Measurements from ENCODE around the gene ERLIN1. TPM values are rescaled to one million over a fixed set of nuclear protein-coding genes. Genes with fewer than 3 reads are reported as not detected.

Gene ERLIN1
- total and polyA plus RNA-seq, 10 of the 15 experiments (the other 5 are each of a cell fraction or from before 2014, with no cell fraction given) = 4.9 to 21.7 (median 13.0) TPM

GRCh38 chr10:100114460-100114859 lies 71.4 kb downstream of the ERLIN1 start:
- DNase-seq (ENCODE audit: low read depth, low spot score) = no peak
- no peak overlapping the region for H3K4me3 ChIP-seq
- in situ Hi-C loops (cut with MboI) = no loop called here
- no peaks in the 10 kb centered on the region for H3K79me2 ChIP-seq (ENCODE audit: control insufficient read depth, insufficient read depth, low read length)
- POLR2A ChIA-PET = no interaction called here
- BruUV-seq (replicated peaks) = no TSS peak
- no peak for ATAC-seq
- FAIRE-seq = no peak
- no peaks in the 10 kb centered on the region for H3K9me3 ChIP-seq (replicated peaks; ENCODE audit: control insufficient read depth, insufficient read depth, low read length)
- no peaks in the 10 kb centered on the region for H3K27me3 ChIP-seq (replicated peaks in 1 of 2; ENCODE audit: control insufficient read depth in 2 of 2, insufficient read depth in 2 of 2, low read length in 1 of 2)
- intact Hi-C loops (cut with micrococcal nuclease; ENCODE audit: unreplicated experiment) = no loop called here
- no peaks in the 10 kb centered on the region for H4K20me1 ChIP-seq (ENCODE audit: control insufficient read depth, insufficient read depth)
- no peak overlapping the region for H3K27ac ChIP-seq (ENCODE audit: control insufficient read depth, insufficient read depth)
- TF ChIP-seq ESRRA (IDR thresholded peaks at IDR 0.05; ENCODE audit: low read length) (no peak), RAD51 (IDR thresholded peaks at IDR 0.05) (no peak)
- no peaks in the 10 kb centered on the region for H3K4me1 ChIP-seq (ENCODE audit: control insufficient read depth, insufficient read depth, low read length)
- no peak overlapping the region for H3K9ac ChIP-seq (ENCODE audit: control insufficient read depth, insufficient read depth, low read length)
- H3K36me3 ChIP-seq (ENCODE audit: control insufficient read depth in 2 of 2, insufficient read depth in 2 of 2, low read length in 1 of 2) = no peaks in the 10 kb centered on the region
- RAD21 ChIA-PET (ENCODE audit: unreplicated experiment) = interaction anchor here (0.7 kb wide), 1 partner anchor 636 kb away, joined by 4 read pairs; no protein-coding TSS in a partner anchor
- H3K4me2 ChIP-seq (ENCODE audit: control insufficient read depth, insufficient read depth) = no peak overlapping the region
- no peak overlapping the region for H2AFZ ChIP-seq (ENCODE audit: control insufficient read depth, low read depth, low read length)
- 88% methylated on average over 13 of the region's 13 CpGs for WGBS (ENCODE audit: insufficient coverage, insufficient replicate concordance, low lambda C conversion rate, missing lambda C conversion rate)
- CTCF ChIA-PET = no interaction called here
- SMC1A ChIA-PET (ENCODE audit: uncharacterized antibody, unreplicated experiment) = no interaction called here

GRCh38 chr10:100109670-100110069 lies 76.2 kb downstream of the ERLIN1 start:
- H3K27me3 ChIP-seq (replicated peaks in 1 of 2; ENCODE audit: control insufficient read depth in 2 of 2, insufficient read depth in 2 of 2, low read length in 1 of 2) = no peaks in the 10 kb centered on the region; a peak in 1 of 4 replicates
- POLR2A ChIA-PET = no interaction called here
- ATAC-seq (peak; percentile 40; the same call in 2 of the 3 replicates), DNase-seq (ENCODE audit: low read depth, low spot score) (no peak), FAIRE-seq (no peak)
- in situ Hi-C loops (cut with MboI) (no loop called here), intact Hi-C loops (cut with micrococcal nuclease; ENCODE audit: unreplicated experiment) (no loop called here)
- SMC1A ChIA-PET (ENCODE audit: uncharacterized antibody, unreplicated experiment) = interaction anchor here (1.3 kb wide), 1 partner anchor 9 kb away, joined by 4 read pairs; no protein-coding TSS in a partner anchor
- WGBS (ENCODE audit: insufficient coverage, insufficient replicate concordance, low lambda C conversion rate, missing lambda C conversion rate) = 11% methylated on average over 3 of the region's 3 CpGs
- no peaks in the 10 kb centered on the region for H3K36me3 ChIP-seq (ENCODE audit: control insufficient read depth in 2 of 2, insufficient read depth in 2 of 2, low read length in 1 of 2)
- H4K20me1 ChIP-seq (ENCODE audit: control insufficient read depth, insufficient read depth) = no peaks in the 10 kb centered on the region
- no peak overlapping the region for H3K4me2 ChIP-seq (ENCODE audit: control insufficient read depth, insufficient read depth)
- H3K79me2 ChIP-seq (ENCODE audit: control insufficient read depth, insufficient read depth, low read length) = no peaks in the 10 kb centered on the region
- no peaks in the 10 kb centered on the region for H3K4me1 ChIP-seq (ENCODE audit: control insufficient read depth, insufficient read depth, low read length)
- H3K4me3 ChIP-seq = no peak overlapping the region
- CTCF ChIA-PET = interaction anchor here (2.2 kb wide), 1 partner anchor 264 kb away, joined by 6 read pairs; no protein-coding TSS in a partner anchor
- no peak overlapping the region for H2AFZ ChIP-seq (ENCODE audit: control insufficient read depth, low read depth, low read length)
- no peak overlapping the region for H3K9ac ChIP-seq (ENCODE audit: control insufficient read depth, insufficient read depth, low read length)
- no peak overlapping the region for H3K27ac ChIP-seq (ENCODE audit: control insufficient read depth, insufficient read depth)
- RAD21 ChIA-PET (ENCODE audit: unreplicated experiment) = no interaction called here
- no peaks in the 10 kb centered on the region for H3K9me3 ChIP-seq (replicated peaks; ENCODE audit: control insufficient read depth, insufficient read depth, low read length)
- no TSS peak for BruUV-seq (replicated peaks)
- TF ChIP-seq SREBF2 (IDR thresholded peaks at IDR 0.05; ENCODE audit: low read length) (no peak), IKZF1 (conservative IDR thresholded peaks at IDR 0.05) (no peak), PML (IDR thresholded peaks at IDR 0.05; ENCODE audit: low read length) (no peak), CHD2 (IDR thresholded peaks at IDR 0.05; ENCODE audit: borderline replicate concordance, low read depth, low read length) (no peak), STAT1 (conservative IDR thresholded peaks at IDR 0.05) (no peak), POLR2A (IDR thresholded peaks at IDR 0.05; ENCODE audit: low read depth, low read length) (no peak), POLR2AphosphoS5 (IDR thresholded peaks at IDR 0.05; ENCODE audit: low read length) (no peak), SIN3A (IDR thresholded peaks at IDR 0.05; ENCODE audit: low read depth, low read length) (no peak), RCOR1 (conservative IDR thresholded peaks at IDR 0.05; ENCODE audit: low read depth, low read length) (no peak), YBX1 (IDR thresholded peaks at IDR 0.05) (no peak), ATF7 (IDR thresholded peaks at IDR 0.05; ENCODE audit: low read depth) (no peak), FOXK2 (IDR thresholded peaks at IDR 0.05) (no peak), ETV6 (conservative IDR thresholded peaks at IDR 0.05 in 1 of 2, IDR thresholded peaks at IDR 0.05 in 1 of 2; ENCODE audit: borderline replicate concordance in 1 of 2, low read depth in 1 of 2) (no peak), USF2 (IDR thresholded peaks at IDR 0.05; ENCODE audit: borderline replicate concordance, low read depth, low read length) (no peak), BMI1 (IDR thresholded peaks at IDR 0.05; ENCODE audit: borderline replicate concordance) (no peak)
- TF ChIP-seq, protein P1, sequence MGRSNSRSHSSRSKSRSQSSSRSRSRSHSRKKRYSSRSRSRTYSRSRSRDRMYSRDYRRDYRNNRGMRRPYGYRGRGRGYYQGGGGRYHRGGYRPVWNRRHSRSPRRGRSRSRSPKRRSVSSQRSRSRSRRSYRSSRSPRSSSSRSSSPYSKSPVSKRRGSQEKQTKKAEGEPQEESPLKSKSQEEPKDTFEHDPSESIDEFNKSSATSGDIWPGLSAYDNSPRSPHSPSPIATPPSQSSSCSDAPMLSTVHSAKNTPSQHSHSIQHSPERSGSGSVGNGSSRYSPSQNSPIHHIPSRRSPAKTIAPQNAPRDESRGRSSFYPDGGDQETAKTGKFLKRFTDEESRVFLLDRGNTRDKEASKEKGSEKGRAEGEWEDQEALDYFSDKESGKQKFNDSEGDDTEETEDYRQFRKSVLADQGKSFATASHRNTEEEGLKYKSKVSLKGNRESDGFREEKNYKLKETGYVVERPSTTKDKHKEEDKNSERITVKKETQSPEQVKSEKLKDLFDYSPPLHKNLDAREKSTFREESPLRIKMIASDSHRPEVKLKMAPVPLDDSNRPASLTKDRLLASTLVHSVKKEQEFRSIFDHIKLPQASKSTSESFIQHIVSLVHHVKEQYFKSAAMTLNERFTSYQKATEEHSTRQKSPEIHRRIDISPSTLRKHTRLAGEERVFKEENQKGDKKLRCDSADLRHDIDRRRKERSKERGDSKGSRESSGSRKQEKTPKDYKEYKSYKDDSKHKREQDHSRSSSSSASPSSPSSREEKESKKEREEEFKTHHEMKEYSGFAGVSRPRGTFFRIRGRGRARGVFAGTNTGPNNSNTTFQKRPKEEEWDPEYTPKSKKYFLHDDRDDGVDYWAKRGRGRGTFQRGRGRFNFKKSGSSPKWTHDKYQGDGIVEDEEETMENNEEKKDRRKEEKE (IDR thresholded peaks at IDR 0.05) = no peak
